ENCODE measurements around the gene FLRT1. TPM values are rescaled to one million over a fixed set of nuclear protein-coding genes. Genes with fewer than 3 reads are reported as not detected.

Gene FLRT1
- total RNA-seq, 2 donors from 2014 or later = 0.67 to 1.7 TPM

- Histone ChIP-seq H3K27ac (no peak overlapping the region), H3K27me3 (no peaks in the 10 kb centered on the region), H3K36me3 (no peaks in the 10 kb centered on the region), H3K9me3 (no peaks in the 10 kb centered on the region), H3K4me1 (peaks cover 0 to 52% of the 10 kb centered on the region in 2 donors), H3K4me3 (no peak overlapping the region)
- DNase-seq (ENCODE audit: low spot score) = no peak
- no peak for TF ChIP-seq CTCF (IDR thresholded peaks at IDR 0.05)
Measured at GRCh38 chr11:64003807-64004589, 31.7 kb upstream of the FLRT1 start.

GRCh38 chr11:64004590-64004984 lies 31.1 kb upstream of the FLRT1 start:
- DNase-seq (ENCODE audit: low spot score) = no peak
- no peaks in the 10 kb centered on the region for H3K27me3 ChIP-seq
- no peak overlapping the region for H3K4me3 ChIP-seq
- H3K36me3 ChIP-seq = no peaks in the 10 kb centered on the region
- no peak overlapping the region for H3K27ac ChIP-seq
- H3K4me1 ChIP-seq = peaks cover 0 to 46% of the 10 kb centered on the region in 2 donors
- H3K9me3 ChIP-seq = no peaks in the 10 kb centered on the region
- TF ChIP-seq CTCF (IDR thresholded peaks at IDR 0.05) = no peak

GRCh38 chr11:64005691-64006090 lies 30.0 kb upstream of the FLRT1 start:
- no peak for DNase-seq (ENCODE audit: low spot score)
- H3K27me3 ChIP-seq = no peaks in the 10 kb centered on the region
- no peak for TF ChIP-seq CTCF (IDR thresholded peaks at IDR 0.05)
- no peak overlapping the region for H3K27ac ChIP-seq
- no peaks in the 10 kb centered on the region for H3K9me3 ChIP-seq
- no peaks in the 10 kb centered on the region for H3K36me3 ChIP-seq
- no peak overlapping the region for H3K4me3 ChIP-seq
- H3K4me1 ChIP-seq = peaks cover 0 to 37% of the 10 kb centered on the region in 2 donors

GRCh38 chr11:64006398-64006797 lies 29.3 kb upstream of the FLRT1 start:
- H3K27me3 ChIP-seq = no peaks in the 10 kb centered on the region
- H3K4me3 ChIP-seq = no peak overlapping the region
- no peak overlapping the region for H3K27ac ChIP-seq
- H3K36me3 ChIP-seq = no peaks in the 10 kb centered on the region
- peaks cover 0 to 30% of the 10 kb centered on the region in 2 donors for H3K4me1 ChIP-seq
- H3K9me3 ChIP-seq = no peaks in the 10 kb centered on the region
- no peak for TF ChIP-seq CTCF (IDR thresholded peaks at IDR 0.05)
- DNase-seq (ENCODE audit: low spot score) = no peak

- Histone ChIP-seq H3K36me3 (no peaks in the 10 kb centered on the region), H3K9me3 (no peaks in the 10 kb centered on the region), H3K27me3 (no peaks in the 10 kb centered on the region), H3K4me3 (peak overlapping the region; percentile 19 to 49), H3K4me1 (peaks cover 0 to 22% of the 10 kb centered on the region in 2 donors), H3K27ac (peak overlapping the region; percentile 38 to 58)
- DNase-seq (ENCODE audit: low spot score) = peak; percentile 61
- TF ChIP-seq CTCF (IDR thresholded peaks at IDR 0.05) = no peak
Measured at GRCh38 chr11:64007160-64007628, 28.5 kb upstream of the FLRT1 start.
